Subcutaneous adipose tissue (tissue), 4 donors: ENCODE results near the gene TMEM256. TPM values are rescaled to one million over a fixed set of nuclear protein-coding genes. Genes with fewer than 3 reads are reported as not detected.

Source experiments
- CTCF ChIP-seq: fragments of 450-650 bp; IDR thresholded peaks from one replicate; pipeline ENCODE4 v1.5.1; 2016; ENCODE audit warnings: low read depth, mild to moderate bottlenecking, control low read depth, antibody characterized with exemption, moderate library complexity
- total RNA-seq, 4 donors: library from RNA; depleted of rRNA; stranded (reverse); fragments of >200 nt; gene quantifications; one replicate each; pipeline ENCODE4 v1.1.0, GENCODE V29; 2016

TMEM256 gene
- total RNA-seq, 4 donors from 2014 or later, result 76.7 to 134 (median 109) TPM

GRCh38 chr17:7396147-7396546, 7.8 kb downstream of the TMEM256 start:
- no peak for TF ChIP-seq CTCF

DNA sequence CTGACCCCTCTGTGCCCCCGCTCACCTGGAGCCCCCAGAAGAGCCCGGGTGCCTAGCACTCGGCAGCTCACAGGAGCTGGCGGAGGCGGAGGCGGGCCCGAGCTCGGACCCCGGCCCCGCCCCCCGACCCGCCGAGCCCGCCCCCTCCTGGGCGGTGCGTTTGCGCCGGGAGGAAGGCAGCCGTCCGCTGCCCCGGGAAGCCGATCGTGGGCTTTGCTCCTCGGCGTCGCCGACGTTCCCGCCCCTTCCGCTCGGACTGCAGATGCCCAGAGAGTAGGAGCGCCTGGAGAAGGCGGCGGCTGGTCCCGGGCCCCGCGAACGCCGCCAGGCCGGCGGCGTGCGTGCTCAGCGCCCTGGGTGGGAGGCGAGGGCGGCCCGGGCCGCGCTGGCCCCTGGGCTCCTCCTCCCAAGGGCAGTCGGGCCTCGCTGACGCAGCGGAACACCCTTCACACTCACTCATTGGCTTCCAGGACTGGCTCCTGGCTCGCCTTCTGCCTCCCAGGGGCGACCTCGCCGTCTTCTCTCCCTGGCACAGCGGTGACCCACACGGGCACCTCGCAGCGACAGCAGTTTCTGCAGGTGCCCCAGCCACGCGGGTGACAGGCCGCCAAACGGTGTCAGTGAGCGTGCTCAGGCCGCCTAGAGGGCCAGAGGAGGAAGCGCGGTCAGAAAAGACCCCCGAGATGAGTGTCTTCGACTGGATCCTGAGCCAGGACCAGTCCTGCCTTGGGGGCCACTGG, 9.3 kb downstream of the TMEM256 start, which contains the start of gene PLSCR3:
Gene PLSCR3, minus strand, starts transcription at position 74 of the 740 bp plus-strand sequence. CDS start 415 bp downstream, outside the sequence.
- TF ChIP-seq CTCF, result no peak

DNA sequence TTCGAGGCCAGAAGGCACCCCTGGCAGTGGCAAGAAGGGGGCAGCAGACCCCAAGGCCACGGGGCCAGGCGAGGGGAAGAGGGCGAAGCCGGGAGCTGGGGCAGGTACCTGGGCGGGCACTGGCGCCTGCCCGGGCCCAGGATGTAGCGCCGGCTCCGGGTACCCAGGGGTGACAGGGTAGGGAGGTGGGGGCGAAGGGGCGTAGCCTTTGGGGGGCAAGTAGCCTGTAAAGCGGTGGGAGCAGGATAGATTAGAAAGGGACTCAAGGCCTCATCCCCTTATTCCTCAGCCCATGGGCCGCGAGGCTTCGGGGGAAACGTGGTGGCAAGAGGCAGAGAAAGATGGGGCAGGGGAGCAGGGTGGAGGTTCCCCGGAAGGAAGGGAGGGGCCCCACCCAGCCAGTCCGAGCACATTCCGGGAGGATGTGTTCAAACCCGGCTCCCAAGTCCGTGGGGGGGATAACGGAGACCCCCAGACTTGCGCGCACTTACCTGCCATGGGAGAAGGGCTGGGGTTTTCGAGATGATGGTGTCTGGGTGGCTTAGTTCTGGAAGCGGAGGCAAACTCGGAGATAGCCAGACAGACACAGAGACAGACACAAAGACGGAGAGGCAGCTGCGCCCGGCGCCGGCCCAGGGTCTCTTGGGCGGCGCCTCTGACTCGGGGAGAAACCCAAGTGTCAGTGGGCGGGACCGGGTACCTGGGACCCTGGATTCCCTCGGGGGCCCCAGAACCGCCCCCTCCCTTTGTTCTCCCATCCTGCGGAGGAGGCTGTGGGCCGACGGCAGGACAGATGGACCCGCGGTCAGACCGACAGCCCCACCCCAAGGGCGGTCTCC, 10.1 kb downstream of the TMEM256 start:
- no peak for TF ChIP-seq CTCF

DNA sequence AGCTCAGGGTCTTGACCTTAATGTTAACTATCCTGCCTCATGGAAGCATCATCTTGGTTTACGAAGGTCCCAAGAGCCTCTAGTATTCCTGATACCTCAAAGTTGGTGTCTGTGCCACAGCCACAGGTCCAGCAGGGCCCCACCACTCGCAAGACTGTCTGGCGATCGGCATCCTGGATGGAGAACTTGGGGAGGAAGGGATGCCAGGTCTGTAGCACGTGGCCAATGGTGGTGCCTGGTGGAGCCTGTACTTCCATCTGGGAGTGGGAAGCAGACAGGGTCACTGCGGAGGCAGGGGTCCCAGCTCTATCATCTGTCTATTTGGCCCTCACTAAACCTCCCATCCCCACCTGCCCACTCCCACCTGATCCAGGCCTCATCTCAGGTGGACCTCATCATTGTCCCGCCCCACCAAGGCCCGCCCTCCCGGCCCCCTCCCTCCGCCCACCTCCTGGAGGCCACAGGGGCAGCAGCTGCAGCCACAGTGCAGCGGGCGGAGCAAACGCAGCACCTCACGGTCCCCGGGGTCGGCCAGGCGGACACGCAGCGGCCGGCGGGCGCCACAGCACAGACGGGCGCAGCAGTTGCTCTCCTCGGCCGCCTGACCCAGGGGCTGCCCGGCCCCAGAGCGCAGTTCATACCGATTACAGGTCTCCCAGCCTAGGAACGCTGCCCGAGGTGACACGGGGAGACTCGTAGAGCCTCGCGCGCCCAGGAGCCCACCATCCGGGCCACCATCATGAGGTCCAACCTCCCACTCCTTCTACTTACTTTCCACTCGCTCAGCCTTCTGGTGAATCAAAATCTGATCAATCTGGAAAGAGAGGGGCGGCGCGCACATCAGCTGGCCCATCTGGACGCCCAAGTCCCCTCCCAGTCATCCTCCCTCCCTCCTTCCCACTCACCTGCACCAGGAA, 10.9 kb downstream of the TMEM256 start:
- TF ChIP-seq CTCF, result no peak

GRCh38 chr17:7391307-7391706, 12.6 kb downstream of the TMEM256 start:
- TF ChIP-seq CTCF, result no peak

- TF ChIP-seq CTCF, result no peak
Measured at GRCh38 chr17:7389924-7390910, 13.7 kb downstream of the TMEM256 start.
